AG04450 (cell line): ENCODE results near the gene C17orf50. TPM values are rescaled to one million over a fixed set of nuclear protein-coding genes. Genes with fewer than 3 reads are reported as not detected.

ENCODE experiments used
- CTCF ChIA-PET: fragments of 300-600, 350-600 bp; formaldehyde crosslinking; extraction: SDS; loops from one replicate; lab custom pipeline; 2022; ENCODE audit warnings: antibody characterized with exemption, inconsistent platforms; lab: Charles Lee
- POLR2A ChIA-PET: fragments of 350-600 bp; formaldehyde crosslinking; extraction: SDS; loops from one replicate; lab custom pipeline; 2021; ENCODE audit warnings: antibody characterized with exemption, inconsistent platforms; lab: Yijun Ruan, JAX
- DNase-seq: peaks from one replicate; pipeline ENCODE4 v3.0.0-alpha.2; 2011; ENCODE audit warnings: low read depth, low spot score
- H3K27ac ChIP-seq: one replicate; pipeline ENCODE4 v1.5.1; 2012; ENCODE audit warnings: low read depth, low read length, control low read depth
- H3K27me3 ChIP-seq: one replicate; pipeline ENCODE4 v1.6.0; 2012; ENCODE audit warnings: low read length; ENCODE audit not compliant: control insufficient read depth, insufficient read depth
- H3K4me3 ChIP-seq: 2 replicates; pipeline ENCODE4 v1.5.1; 2011; ENCODE audit warnings: mild to moderate bottlenecking, low read depth, low read length, control low read depth
- H3K9me3 ChIP-seq: 2 replicates; pipeline ENCODE4 v1.5.1; 2012; ENCODE audit warnings: low read length; ENCODE audit not compliant: control insufficient read depth, insufficient read depth
- polyA plus RNA-seq: library from polyadenylated mRNA; depleted of rRNA; stranded (reverse); fragments of >200 nt; gene quantifications from 2 replicates; pipeline ENCODE4 v1.2.3, GENCODE V29; 2011
- TF ChIP-seq, protein P1 (sequence below): IDR thresholded peaks from 2 replicates; pipeline ENCODE4 v1.5.1; 2011; ENCODE audit warnings: low read depth, low read length, control low read depth, inconsistent platforms

C17orf50 gene
- polyA plus RNA-seq, 1 experiment: not detected

DNA sequence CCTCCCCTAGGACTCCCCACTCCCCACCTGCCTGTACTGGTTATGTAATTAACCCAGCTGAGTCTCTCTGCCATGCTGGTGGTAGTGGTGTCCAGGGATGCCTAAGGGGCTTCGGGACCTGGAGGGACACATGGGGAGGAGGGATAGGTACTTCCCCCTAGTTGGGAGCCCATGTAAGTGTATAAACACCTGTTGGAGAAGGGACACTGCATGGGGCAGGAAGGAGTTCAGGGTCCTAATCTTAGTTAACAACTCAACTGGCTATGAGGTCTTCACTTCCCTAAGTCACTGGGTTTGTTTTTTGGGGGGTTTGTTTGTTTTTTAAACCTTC is 27.9 kb upstream of the C17orf50 start:
- TF ChIP-seq, protein P1, sequence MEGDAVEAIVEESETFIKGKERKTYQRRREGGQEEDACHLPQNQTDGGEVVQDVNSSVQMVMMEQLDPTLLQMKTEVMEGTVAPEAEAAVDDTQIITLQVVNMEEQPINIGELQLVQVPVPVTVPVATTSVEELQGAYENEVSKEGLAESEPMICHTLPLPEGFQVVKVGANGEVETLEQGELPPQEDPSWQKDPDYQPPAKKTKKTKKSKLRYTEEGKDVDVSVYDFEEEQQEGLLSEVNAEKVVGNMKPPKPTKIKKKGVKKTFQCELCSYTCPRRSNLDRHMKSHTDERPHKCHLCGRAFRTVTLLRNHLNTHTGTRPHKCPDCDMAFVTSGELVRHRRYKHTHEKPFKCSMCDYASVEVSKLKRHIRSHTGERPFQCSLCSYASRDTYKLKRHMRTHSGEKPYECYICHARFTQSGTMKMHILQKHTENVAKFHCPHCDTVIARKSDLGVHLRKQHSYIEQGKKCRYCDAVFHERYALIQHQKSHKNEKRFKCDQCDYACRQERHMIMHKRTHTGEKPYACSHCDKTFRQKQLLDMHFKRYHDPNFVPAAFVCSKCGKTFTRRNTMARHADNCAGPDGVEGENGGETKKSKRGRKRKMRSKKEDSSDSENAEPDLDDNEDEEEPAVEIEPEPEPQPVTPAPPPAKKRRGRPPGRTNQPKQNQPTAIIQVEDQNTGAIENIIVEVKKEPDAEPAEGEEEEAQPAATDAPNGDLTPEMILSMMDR: no peak
- H3K27ac ChIP-seq: no peak overlapping the region
- ChIA-PET POLR2A (no interaction called here), CTCF (interaction anchor here (0.7 to 2.1 kb wide), 2 partner anchors 15 to 119 kb away, joined by 3 to 9 read pairs; no protein-coding TSS in a partner anchor)
- H3K4me3 ChIP-seq: peak overlapping the region; percentile 70; the same call in 1 of the 2 replicates
- DNase-seq: no peak
- H3K9me3 ChIP-seq: no peaks in the 10 kb centered on the region; the same call in 1 of the 2 replicates
- H3K27me3 ChIP-seq: no peaks in the 10 kb centered on the region

DNA sequence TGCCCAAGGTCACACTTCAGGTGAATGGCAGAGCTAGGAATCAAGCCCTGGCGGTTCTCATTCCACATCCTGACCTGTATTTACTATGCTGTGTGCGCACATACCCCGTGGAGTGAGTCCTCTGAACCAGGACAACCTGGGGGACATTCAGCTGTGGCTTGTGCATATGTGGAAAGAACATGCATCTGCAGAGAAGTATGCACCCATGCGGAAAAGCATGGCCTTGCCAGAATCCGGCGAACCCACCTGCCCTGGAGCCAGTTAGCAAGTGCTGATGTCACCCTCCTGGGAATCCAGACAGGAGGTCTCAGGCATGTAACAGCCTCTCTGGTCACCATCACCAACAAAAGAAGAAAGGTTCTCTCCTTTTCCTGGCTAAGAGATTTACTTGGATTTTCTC is 27.3 kb upstream of the C17orf50 start:
- H3K27ac ChIP-seq: no peak overlapping the region
- TF ChIP-seq, protein P1: no peak
- H3K9me3 ChIP-seq: no peaks in the 10 kb centered on the region; the same call in 1 of the 2 replicates
- no peaks in the 10 kb centered on the region for H3K27me3 ChIP-seq
- ChIA-PET POLR2A (interaction anchor here (0.5 kb wide), 1 partner anchor 1572 kb away, joined by 4 read pairs; no protein-coding TSS in a partner anchor), CTCF (interaction anchor here (2.1 kb wide), 1 partner anchor 14 kb away, joined by 9 read pairs; no protein-coding TSS in a partner anchor)
- no peak overlapping the region for H3K4me3 ChIP-seq
- no peak for DNase-seq

DNA sequence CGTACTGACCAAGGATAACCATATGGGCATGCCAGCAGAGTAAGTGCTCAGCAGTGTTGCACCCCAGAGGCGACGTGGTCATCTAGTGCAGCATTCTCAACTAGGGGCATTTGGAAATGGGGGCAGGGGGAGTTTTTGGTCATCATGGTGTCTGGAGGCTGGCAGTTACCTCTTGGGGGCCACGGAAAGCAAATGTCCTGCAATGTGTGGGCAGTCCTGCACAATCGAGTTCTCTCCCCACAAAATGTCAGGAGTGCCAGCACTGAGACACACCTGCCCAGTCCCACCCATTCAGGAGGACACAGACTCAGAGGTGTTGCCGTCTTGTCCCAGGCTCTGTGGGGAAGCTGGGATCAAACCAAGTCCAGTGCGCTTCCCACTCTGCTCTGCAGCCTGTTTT is 26.3 kb upstream of the C17orf50 start:
- CTCF ChIA-PET: interaction anchor here (1.1 to 2.1 kb wide), 2 partner anchors 13 to 29 kb away, joined by 3 to 9 read pairs; no protein-coding TSS in a partner anchor

DNA sequence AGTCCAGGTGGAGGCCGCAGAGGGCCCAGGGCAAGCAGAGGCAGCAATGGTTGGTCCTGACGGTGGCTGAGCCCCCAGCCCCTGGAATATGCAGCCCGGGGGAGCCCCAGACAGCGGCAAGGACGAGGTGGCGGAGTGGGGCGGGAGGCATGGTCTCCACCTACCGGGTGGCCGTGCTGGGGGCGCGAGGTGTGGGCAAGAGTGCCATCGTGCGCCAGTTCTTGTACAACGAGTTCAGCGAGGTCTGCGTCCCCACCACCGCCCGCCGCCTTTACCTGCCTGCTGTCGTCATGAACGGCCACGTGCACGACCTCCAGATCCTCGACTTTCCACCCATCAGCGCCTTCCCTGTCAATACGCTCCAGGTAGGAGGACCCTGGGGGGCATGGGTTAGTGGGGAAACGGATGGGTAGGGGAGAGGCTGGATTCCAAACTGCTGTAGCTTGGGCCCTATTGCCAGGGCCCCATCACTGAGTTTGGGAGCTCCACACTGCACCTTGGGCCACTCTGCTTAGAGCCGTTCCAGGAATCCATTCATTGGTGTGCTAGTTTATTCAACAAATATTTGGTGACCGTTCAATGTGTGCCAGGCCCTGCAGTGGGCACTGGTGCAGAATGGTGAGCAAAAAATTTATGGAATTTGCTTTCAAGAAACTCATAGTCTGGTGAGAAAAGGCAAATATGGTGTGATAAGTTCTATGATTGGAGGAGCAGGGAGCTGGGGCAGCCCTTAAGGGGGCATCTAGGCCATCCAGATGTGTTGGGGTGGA is 25.5 kb upstream of the C17orf50 start:
- Histone ChIP-seq H3K4me3 (no peak overlapping the region), H3K27ac (no peak overlapping the region), H3K9me3 (no peaks in the 10 kb centered on the region; the same call in 1 of the 2 replicates), H3K27me3 (peaks cover 13% of the 10 kb centered on the region)
- DNase-seq: no peak
- TF ChIP-seq, protein P1: no peak
- POLR2A ChIA-PET: no interaction called here
- CTCF ChIA-PET: interaction anchor here (1.1 to 1.2 kb wide), 3 partner anchors 13 to 29 kb away, joined by 3 read pairs; no protein-coding TSS in a partner anchor

More for the DNA sequence above, 26.3 kb upstream of the C17orf50 start:
- no peak overlapping the region for H3K4me3 ChIP-seq
- no peak for DNase-seq
- TF ChIP-seq, protein P1: no peak
- H3K27me3 ChIP-seq: peaks cover 7% of the 10 kb centered on the region
- H3K9me3 ChIP-seq: no peaks in the 10 kb centered on the region; the same call in 1 of the 2 replicates
- H3K27ac ChIP-seq: no peak overlapping the region
- POLR2A ChIA-PET: no interaction called here

GRCh38 chr17:35736236-35736635 is 24.5 kb upstream of the C17orf50 start:
- Histone ChIP-seq H3K4me3 (no peak overlapping the region), H3K27me3 (peaks cover 23% of the 10 kb centered on the region), H3K9me3 (peaks cover 6% of the 10 kb centered on the region), H3K27ac (no peak overlapping the region)
- CTCF ChIA-PET: interaction anchor here (1.1 to 1.2 kb wide), 2 partner anchors 12 to 28 kb away, joined by 3 read pairs; no protein-coding TSS in a partner anchor
- TF ChIP-seq, protein P1: no peak
- POLR2A ChIA-PET: no interaction called here
- DNase-seq: no peak
